Activated T-helper 1 cell treated with anti-CD3 and anti-CD28 coated beads, Interleukin-12 subunit alpha, Interleukin-12 subunit beta, Interleukin-2, Interleukin-4 antibody, amounts not matched to agents 30 ng/mL and 10 ng/mL and 1 ng/mL, durations not matched to agents 14 hours and 24 hours and 36 hours (primary cell): ENCODE measurements around the gene FTSJ1. TPM values are rescaled to one million over a fixed set of nuclear protein-coding genes. Genes with fewer than 3 reads are reported as not detected.

Source experiments
- DNase-seq: peaks from one replicate; pipeline ENCODE4 v3.0.0; 2021; ENCODE audit warnings: low spot score
- H3K27ac Mint-ChIP-seq: one replicate; pipeline ENCODE4 v1.8.0; 2021; ENCODE audit warnings: mild to moderate bottlenecking, mixed read lengths
- H3K27me3 Mint-ChIP-seq: one replicate; pipeline ENCODE4 v1.8.0; 2022; ENCODE audit warnings: mild to moderate bottlenecking, moderate library complexity, mixed read lengths; ENCODE audit not compliant: insufficient read depth
- H3K36me3 Mint-ChIP-seq: one replicate; pipeline ENCODE4 v1.8.0; 2021; ENCODE audit warnings: low read depth, mixed read lengths
- H3K4me1 Mint-ChIP-seq: one replicate; pipeline ENCODE4 v1.8.0; 2021; ENCODE audit warnings: low read depth, mixed read lengths
- H3K4me3 Mint-ChIP-seq: one replicate; pipeline ENCODE4 v1.8.0; 2021; ENCODE audit warnings: mild to moderate bottlenecking, moderate library complexity, mixed read lengths
- H3K9me3 Mint-ChIP-seq: one replicate; pipeline ENCODE4 v1.8.0; 2021; ENCODE audit warnings: mixed read lengths
- intact Hi-C: fragments of 100-400 bp; cut with micrococcal nuclease; formaldehyde crosslinking; loops from one replicate; pipeline ENCODE4 v1.15.1; 2024
- total RNA-seq: library from RNA; stranded (reverse); gene quantifications from 2 replicates; pipeline ENCODE4 v1.2.3, GENCODE V29; 2022

The FTSJ1 gene
- total RNA-seq, 1 donor from 2014 or later: 96.2 TPM

DNA sequence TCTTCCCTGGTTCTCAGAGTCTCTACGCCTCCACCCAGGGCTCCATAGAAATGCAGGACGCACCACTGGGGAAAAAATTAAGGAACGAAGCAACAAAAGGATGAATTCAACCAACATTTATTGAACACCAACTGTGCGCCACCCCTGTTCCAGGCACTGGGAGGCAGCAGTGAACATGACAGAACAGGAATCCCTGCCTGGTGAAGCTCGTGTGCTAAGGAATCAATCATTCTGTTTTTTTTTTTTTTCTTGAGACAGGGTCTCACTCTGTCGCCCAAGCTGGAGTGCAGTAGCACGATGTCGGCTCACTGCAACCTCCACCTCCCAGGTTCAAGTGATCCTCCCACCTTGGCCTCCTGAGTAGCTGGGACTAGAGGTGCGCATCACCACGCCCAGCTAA, 1.9 kb upstream of the FTSJ1 start:
- Mint-ChIP-seq H3K4me1 (peaks cover 29% of the 10 kb centered on the region), H3K36me3 (peaks cover 12% of the 10 kb centered on the region), H3K27me3 (peaks cover 2% of the 10 kb centered on the region), H3K27ac (no peak overlapping the region), H3K4me3 (no peak overlapping the region), H3K9me3 (no peaks in the 10 kb centered on the region)
- intact Hi-C loops: loop anchor here (10.0 kb wide), 1 partner anchor 819 kb away; the partner anchor contains the start of genes ELK1 and UXT
- DNase-seq: no peak

DNA sequence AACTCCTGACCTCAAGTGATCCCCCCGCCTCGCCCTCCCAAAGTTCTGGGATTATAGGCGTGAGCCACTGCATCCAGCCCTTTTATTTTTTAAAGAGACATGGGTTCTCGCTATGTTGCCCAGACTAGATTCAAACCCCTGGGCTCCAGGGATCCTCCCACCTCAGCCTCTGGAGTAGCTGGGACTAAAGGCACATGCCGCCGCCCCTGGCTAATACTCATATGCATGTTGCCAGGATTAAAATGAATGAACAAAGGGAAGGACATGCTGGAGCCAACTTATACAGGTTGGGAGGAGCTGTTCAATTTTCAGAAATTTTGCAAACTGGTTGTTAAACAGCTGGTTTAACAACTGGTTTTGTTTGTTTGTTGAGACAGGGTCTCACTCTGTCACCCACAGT, 1.4 kb upstream of the FTSJ1 start:
- H3K4me1 Mint-ChIP-seq: peaks cover 24% of the 10 kb centered on the region
- H3K27me3 Mint-ChIP-seq: peaks cover 2% of the 10 kb centered on the region
- no peak overlapping the region for H3K27ac Mint-ChIP-seq
- DNase-seq: no peak
- H3K36me3 Mint-ChIP-seq: peaks cover 12% of the 10 kb centered on the region
- no peaks in the 10 kb centered on the region for H3K9me3 Mint-ChIP-seq
- intact Hi-C loops: loop anchor here (10.0 kb wide), 1 partner anchor 820 kb away; the partner anchor contains the start of genes ELK1 and UXT
- peak overlapping the region; percentile 98 for H3K4me3 Mint-ChIP-seq

DNA sequence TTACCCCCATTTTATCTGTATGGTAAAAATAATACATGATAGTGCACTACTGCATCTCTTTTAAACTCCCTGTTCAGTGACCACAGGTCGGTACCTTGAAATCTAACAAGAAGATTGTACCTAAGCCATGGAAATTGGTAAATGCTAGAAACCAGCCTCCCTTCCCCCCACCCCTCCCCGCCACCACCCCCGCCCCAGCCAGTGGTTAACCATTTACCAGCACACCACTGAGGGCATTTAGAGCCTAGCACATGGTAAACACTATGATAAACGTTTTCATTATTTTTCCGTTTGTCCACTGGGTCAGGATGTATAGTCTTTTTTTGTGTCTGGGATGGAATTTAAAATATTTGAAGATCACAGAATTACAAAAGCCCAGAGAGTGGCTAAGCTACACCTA, 703 bp upstream of the FTSJ1 start:
- Mint-ChIP-seq H3K4me3 (peak overlapping the region; percentile 98), H3K27me3 (peaks cover 2% of the 10 kb centered on the region), H3K4me1 (peaks cover 20% of the 10 kb centered on the region), H3K9me3 (no peaks in the 10 kb centered on the region), H3K27ac (peak overlapping the region; percentile 90), H3K36me3 (peaks cover 13% of the 10 kb centered on the region)
- no peak for DNase-seq
- intact Hi-C loops: loop anchor here (5.0 to 10.0 kb wide), 3 partner anchors 597 to 1258 kb away; partner anchors contain the start of genes CDK16, ELK1, PRAF2 and UXT

- Mint-ChIP-seq H3K27me3 (peaks cover 2% of the 10 kb centered on the region), H3K36me3 (peaks cover 21% of the 10 kb centered on the region), H3K4me1 (peaks cover 15% of the 10 kb centered on the region), H3K9me3 (no peaks in the 10 kb centered on the region), H3K27ac (peak overlapping the region; percentile 90), H3K4me3 (peak overlapping the region; percentile 98)
- no peak for DNase-seq
- intact Hi-C loops: loop anchor here (1.0 to 10.0 kb wide), 8 partner anchors 31 to 1260 kb away; partner anchors contain the start of genes CDK16, EBP, ELK1 and PORCN
Observed at GRCh38 chrX:48476919-48477318, 920 bp downstream of the FTSJ1 start.

DNA sequence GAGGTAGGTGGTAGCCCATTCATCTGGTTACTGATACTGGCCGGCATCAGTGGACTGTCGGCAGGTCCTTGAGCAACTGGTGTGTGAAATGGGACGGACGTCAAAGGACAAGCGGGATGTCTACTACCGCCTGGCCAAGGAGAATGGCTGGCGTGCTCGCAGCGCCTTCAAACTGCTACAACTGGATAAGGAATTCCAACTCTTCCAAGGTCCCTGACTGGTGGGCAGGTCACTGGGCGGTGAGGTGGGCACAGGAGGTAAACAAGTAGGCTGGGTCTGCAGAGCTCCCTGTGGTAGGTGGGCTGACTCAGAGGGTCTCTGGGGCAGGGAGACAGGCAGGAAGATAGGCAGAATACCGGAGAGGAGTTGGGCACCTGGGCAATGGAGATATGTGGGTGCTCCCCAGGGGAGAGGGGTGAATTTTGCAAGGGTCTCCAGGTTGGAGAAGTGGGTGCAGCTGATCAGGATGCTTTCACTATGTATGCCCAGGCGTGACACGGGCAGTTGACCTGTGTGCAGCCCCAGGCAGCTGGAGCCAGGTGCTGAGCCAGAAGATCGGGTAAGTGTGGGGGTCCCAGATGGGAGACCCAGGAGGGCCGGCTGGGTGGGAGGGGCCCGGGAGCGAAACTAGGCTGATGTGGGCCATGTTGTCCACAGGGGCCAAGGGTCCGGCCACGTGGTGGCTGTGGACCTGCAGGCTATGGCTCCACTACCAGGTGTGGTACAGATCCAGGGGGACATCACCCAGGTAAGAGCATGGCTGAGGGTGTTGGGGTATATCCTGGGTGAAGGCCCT, 2.2 kb downstream of the FTSJ1 start:
- Mint-ChIP-seq H3K27me3 (no peaks in the 10 kb centered on the region), H3K36me3 (peaks cover 29% of the 10 kb centered on the region), H3K9me3 (no peaks in the 10 kb centered on the region), H3K4me1 (peaks cover 15% of the 10 kb centered on the region), H3K4me3 (peak overlapping the region; percentile 98), H3K27ac (peak overlapping the region; percentile 15)
- no peak for DNase-seq
- intact Hi-C loops: loop anchor here (5.0 to 10.0 kb wide), 3 partner anchors 594 to 1261 kb away; partner anchors contain the start of genes CDK16, ELK1, PRAF2 and UXT

DNA sequence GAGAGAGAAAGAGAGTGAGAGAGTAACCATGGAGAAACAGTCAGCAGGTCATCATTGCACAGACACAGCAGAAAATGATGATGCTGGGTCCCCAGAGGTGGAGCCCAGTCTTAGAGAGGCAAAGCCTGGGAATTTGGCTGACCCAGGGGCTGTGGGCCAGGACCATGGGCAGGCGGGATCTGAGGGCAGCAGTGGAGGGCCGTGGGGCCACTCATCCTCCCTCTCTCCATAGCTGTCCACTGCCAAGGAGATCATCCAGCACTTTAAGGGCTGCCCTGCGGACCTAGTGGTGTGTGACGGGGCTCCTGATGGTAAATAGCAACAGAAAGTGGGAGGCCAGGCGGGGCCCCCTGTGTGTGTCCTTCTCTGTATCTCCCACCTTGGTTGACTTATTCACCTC, 2.8 kb downstream of the FTSJ1 start:
- Mint-ChIP-seq H3K4me1 (peaks cover 15% of the 10 kb centered on the region), H3K36me3 (peaks cover 29% of the 10 kb centered on the region), H3K27ac (peak overlapping the region; percentile 15), H3K27me3 (no peaks in the 10 kb centered on the region), H3K9me3 (no peaks in the 10 kb centered on the region), H3K4me3 (peak overlapping the region; percentile 17)
- DNase-seq: no peak
- intact Hi-C loops: loop anchor here (5.0 to 10.0 kb wide), 3 partner anchors 593 to 1262 kb away; partner anchors contain the start of genes CDK16, ELK1, PRAF2 and UXT

DNA sequence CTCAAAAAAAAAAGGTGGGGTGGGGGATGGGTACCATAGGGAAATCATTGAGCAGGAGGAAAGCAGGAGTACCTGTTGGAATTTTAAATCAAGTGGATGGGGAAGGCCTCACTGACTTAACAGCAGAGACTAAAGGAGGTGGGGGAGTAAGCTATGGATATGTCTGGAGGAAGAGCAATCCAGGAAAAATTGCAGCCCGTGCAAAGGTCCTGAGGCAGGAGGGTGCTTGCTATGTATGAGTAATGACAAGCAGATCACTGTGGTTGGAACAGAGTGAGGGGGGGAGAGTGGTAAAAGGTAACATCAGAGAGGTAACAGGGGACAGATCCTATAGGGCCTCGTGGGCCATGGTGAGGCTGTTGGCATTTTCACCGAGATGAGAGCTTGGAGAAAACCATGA, 4.1 kb downstream of the FTSJ1 start:
- peaks cover 15% of the 10 kb centered on the region for H3K4me1 Mint-ChIP-seq
- no peaks in the 10 kb centered on the region for H3K9me3 Mint-ChIP-seq
- H3K27ac Mint-ChIP-seq: no peak overlapping the region
- no peaks in the 10 kb centered on the region for H3K27me3 Mint-ChIP-seq
- H3K36me3 Mint-ChIP-seq: peaks cover 29% of the 10 kb centered on the region
- DNase-seq: no peak
- intact Hi-C loops: no loop called here
- no peak overlapping the region for H3K4me3 Mint-ChIP-seq

GRCh38 chrX:48480583-48480982, 4.6 kb downstream of the FTSJ1 start:
- no peak overlapping the region for H3K4me3 Mint-ChIP-seq
- intact Hi-C loops: no loop called here
- DNase-seq: no peak
- no peaks in the 10 kb centered on the region for H3K9me3 Mint-ChIP-seq
- H3K27me3 Mint-ChIP-seq: no peaks in the 10 kb centered on the region
- no peak overlapping the region for H3K27ac Mint-ChIP-seq
- peaks cover 15% of the 10 kb centered on the region for H3K4me1 Mint-ChIP-seq
- H3K36me3 Mint-ChIP-seq: peaks cover 29% of the 10 kb centered on the region

- peaks cover 21% of the 10 kb centered on the region for H3K36me3 Mint-ChIP-seq
- H3K4me3 Mint-ChIP-seq: no peak overlapping the region
- no peak for DNase-seq
- H3K27ac Mint-ChIP-seq: no peak overlapping the region
- H3K4me1 Mint-ChIP-seq: peaks cover 6% of the 10 kb centered on the region
- H3K27me3 Mint-ChIP-seq: no peaks in the 10 kb centered on the region
- intact Hi-C loops: no loop called here
- H3K9me3 Mint-ChIP-seq: no peaks in the 10 kb centered on the region
Observed at GRCh38 chrX:48482526-48482925, 6.5 kb downstream of the FTSJ1 start.

- intact Hi-C loops: no loop called here
- no peak for DNase-seq
- no peaks in the 10 kb centered on the region for H3K9me3 Mint-ChIP-seq
- no peaks in the 10 kb centered on the region for H3K4me1 Mint-ChIP-seq
- peaks cover 4% of the 10 kb centered on the region for H3K36me3 Mint-ChIP-seq
- H3K4me3 Mint-ChIP-seq: no peak overlapping the region
- no peaks in the 10 kb centered on the region for H3K27me3 Mint-ChIP-seq
- H3K27ac Mint-ChIP-seq: no peak overlapping the region
Observed at GRCh38 chrX:48487362-48487798, 11.4 kb downstream of the FTSJ1 start.

DNA sequence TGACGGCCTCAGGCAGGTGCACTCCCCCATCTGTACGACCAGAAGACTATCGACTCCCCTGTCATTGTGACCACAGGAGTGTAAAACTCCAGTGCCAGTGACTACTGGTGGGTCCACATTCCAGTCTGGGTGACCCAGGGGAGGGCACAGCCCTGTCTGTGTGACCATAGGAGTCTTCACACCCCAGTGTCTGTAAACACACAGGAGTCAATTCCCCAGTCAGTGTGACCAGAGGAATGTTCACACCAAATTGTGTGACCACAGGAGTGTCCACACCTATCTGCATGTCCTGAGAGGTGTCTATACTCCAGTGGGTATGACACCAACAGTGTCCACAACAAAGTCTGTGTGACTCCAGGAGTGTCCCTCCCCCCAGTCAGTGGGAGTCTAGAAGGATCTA, 12.0 kb downstream of the FTSJ1 start:
- H3K27ac Mint-ChIP-seq: no peak overlapping the region

DNA sequence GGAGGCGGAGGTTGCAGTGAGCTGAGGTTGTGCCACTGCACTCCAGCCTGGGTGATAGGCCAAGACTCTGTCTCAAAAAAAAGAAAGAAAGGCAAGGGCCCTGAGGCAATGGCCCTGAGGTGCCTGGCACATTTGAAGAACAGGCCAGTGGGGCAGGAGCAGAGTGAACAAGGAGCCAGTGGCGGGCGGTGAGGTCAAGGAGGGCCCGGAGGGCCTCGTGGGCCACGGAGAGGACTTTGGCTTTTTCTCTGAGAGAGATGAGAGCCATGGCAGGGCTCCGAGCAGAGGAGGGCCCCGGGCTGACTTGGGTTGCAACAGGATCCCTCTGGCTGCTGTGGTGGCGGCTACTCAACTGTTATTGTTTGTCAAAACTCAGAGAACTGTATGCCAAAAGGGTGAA, 13.3 kb downstream of the FTSJ1 start:
- Mint-ChIP-seq H3K4me1 (no peaks in the 10 kb centered on the region), H3K27me3 (no peaks in the 10 kb centered on the region), H3K4me3 (no peak overlapping the region), H3K27ac (no peak overlapping the region), H3K9me3 (no peaks in the 10 kb centered on the region), H3K36me3 (no peaks in the 10 kb centered on the region)
- intact Hi-C loops: no loop called here
- no peak for DNase-seq

More for the DNA sequence above, 12.0 kb downstream of the FTSJ1 start:
- DNase-seq: no peak
- Mint-ChIP-seq H3K9me3 (no peaks in the 10 kb centered on the region), H3K36me3 (no peaks in the 10 kb centered on the region), H3K4me3 (no peak overlapping the region), H3K4me1 (no peaks in the 10 kb centered on the region), H3K27me3 (no peaks in the 10 kb centered on the region)
- intact Hi-C loops: no loop called here

DNA sequence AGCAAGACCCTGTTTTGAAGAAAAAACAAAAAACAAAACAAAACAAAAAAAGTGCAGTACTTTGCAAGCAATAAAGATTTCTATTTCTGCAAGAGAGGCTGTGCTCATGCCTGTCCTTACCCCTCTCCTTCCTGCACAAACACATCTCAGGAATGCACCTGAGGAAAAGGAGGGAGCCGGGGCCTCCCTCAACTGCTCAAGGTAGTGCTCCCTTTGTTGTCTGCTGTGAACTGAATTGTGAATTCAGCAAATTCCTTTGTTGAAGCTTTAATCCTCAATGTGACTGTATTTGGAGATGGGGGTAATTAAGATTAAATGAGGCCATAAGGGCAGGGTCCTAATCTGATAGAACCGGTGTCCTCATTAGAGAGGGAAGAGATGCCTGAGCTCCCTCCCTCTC, 13.9 kb downstream of the FTSJ1 start:
- Mint-ChIP-seq H3K36me3 (no peaks in the 10 kb centered on the region), H3K4me3 (no peak overlapping the region), H3K4me1 (no peaks in the 10 kb centered on the region), H3K27ac (no peak overlapping the region), H3K27me3 (no peaks in the 10 kb centered on the region), H3K9me3 (no peaks in the 10 kb centered on the region)
- DNase-seq: no peak
- intact Hi-C loops: no loop called here
